ENCODE measurements around the gene SASH1. TPM values are rescaled to one million over a fixed set of nuclear protein-coding genes. Genes with fewer than 3 reads are reported as not detected.

Gene SASH1
- total RNA-seq, 2 donors from 2014 or later: 4.6 to 12.4 TPM

DNA sequence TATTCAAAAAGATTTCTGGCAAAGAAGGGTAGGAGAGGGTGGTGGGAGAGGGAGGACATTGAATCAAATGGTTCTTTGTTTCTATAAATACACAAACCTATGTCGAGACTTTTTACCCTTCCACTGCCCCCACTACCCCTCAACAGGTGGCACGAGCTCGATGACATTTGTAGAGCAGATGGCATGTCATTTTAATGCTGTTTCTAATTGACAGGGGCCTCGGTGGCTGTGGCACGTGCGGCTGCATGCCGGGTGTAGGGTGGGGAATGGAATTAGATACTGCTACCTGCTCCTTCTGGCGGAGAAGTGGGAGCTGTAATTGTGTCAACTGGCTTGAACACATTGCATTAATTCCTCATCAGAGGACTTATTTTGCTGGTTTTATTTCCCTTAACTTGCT lies 29.1 kb upstream of the SASH1 start:
- DNase-seq: no peak
- Mint-ChIP-seq H3K4me1 (peaks cover 13% of the 10 kb centered on the region), H3K9me3 (no peaks in the 10 kb centered on the region), H3K4me3 (no peak overlapping the region), H3K27me3 (ENCODE audit: insufficient read depth) (no peaks in the 10 kb centered on the region), H3K27ac (no peak overlapping the region), H3K36me3 (ENCODE audit: low read depth) (no peaks in the 10 kb centered on the region)
- Histone ChIP-seq H3K9ac (ENCODE audit: extremely low read depth, low read length, poor library complexity, severe bottlenecking) (no peak overlapping the region), H3K4me3 (ENCODE audit: low read length) (no peak overlapping the region), H3K27me3 (ENCODE audit: control insufficient read depth, insufficient read depth, low read length, poor library complexity, severe bottlenecking) (no peaks in the 10 kb centered on the region), H3K27ac (ENCODE audit: low read depth, low read length) (no peak overlapping the region), H3K4me1 (ENCODE audit: control insufficient read depth, insufficient read depth, low read length) (no peaks in the 10 kb centered on the region), H3K36me3 (ENCODE audit: control insufficient read depth, insufficient read depth, low read length) (no peaks in the 10 kb centered on the region), H3K9me3 (ENCODE audit: control insufficient read depth, low read length) (no peaks in the 10 kb centered on the region)
- TF ChIP-seq, protein P1, sequence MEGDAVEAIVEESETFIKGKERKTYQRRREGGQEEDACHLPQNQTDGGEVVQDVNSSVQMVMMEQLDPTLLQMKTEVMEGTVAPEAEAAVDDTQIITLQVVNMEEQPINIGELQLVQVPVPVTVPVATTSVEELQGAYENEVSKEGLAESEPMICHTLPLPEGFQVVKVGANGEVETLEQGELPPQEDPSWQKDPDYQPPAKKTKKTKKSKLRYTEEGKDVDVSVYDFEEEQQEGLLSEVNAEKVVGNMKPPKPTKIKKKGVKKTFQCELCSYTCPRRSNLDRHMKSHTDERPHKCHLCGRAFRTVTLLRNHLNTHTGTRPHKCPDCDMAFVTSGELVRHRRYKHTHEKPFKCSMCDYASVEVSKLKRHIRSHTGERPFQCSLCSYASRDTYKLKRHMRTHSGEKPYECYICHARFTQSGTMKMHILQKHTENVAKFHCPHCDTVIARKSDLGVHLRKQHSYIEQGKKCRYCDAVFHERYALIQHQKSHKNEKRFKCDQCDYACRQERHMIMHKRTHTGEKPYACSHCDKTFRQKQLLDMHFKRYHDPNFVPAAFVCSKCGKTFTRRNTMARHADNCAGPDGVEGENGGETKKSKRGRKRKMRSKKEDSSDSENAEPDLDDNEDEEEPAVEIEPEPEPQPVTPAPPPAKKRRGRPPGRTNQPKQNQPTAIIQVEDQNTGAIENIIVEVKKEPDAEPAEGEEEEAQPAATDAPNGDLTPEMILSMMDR (conservative IDR thresholded peaks at IDR 0.05): no peak
- WGBS, 2 experiments (ENCODE audit: insufficient coverage in 1 of 2, insufficient read length in 1 of 2): 80 to 91% methylated on average over 6 to 8 of the region's 8 CpGs

DNA sequence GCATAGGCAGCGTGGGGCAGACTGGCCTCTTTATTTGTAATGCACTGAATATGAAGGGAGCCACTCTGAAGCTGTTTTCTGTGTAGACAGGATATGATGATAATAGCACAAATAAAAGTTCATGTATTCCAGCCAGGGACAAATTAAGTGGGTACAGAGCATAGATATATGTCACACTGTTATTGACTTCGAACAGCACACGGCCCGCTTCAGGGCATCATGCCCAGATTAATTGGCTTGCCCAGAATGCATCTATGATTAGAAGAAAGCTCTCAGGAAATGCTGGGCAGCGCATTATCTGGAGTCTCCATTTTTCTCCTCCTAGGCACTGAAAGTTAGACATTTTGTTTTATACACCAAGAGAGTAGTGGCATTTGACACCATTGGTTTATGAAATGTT lies 26.3 kb upstream of the SASH1 start:
- Mint-ChIP-seq H3K4me1 (peaks cover 13% of the 10 kb centered on the region), H3K36me3 (ENCODE audit: low read depth) (no peaks in the 10 kb centered on the region), H3K27ac (no peak overlapping the region), H3K4me3 (no peak overlapping the region), H3K9me3 (no peaks in the 10 kb centered on the region), H3K27me3 (ENCODE audit: insufficient read depth) (no peaks in the 10 kb centered on the region)
- no peaks in the 10 kb centered on the region for H3K36me3 ChIP-seq (ENCODE audit: control insufficient read depth, insufficient read depth, low read length)
- no peaks in the 10 kb centered on the region for H3K27me3 ChIP-seq (ENCODE audit: control insufficient read depth, insufficient read depth, low read length, poor library complexity, severe bottlenecking)
- WGBS, 2 experiments (ENCODE audit: insufficient coverage in 1 of 2, insufficient read length in 1 of 2): 97 to 98% methylated on average over 5 of the region's 5 CpGs
- no peaks in the 10 kb centered on the region for H3K9me3 ChIP-seq (ENCODE audit: control insufficient read depth, low read length)
- no peak overlapping the region for H3K27ac ChIP-seq (ENCODE audit: low read depth, low read length)
- no peaks in the 10 kb centered on the region for H3K4me1 ChIP-seq (ENCODE audit: control insufficient read depth, insufficient read depth, low read length)
- no peak overlapping the region for H3K4me3 ChIP-seq (ENCODE audit: low read length)
- TF ChIP-seq, protein P1 (conservative IDR thresholded peaks at IDR 0.05): no peak
- DNase-seq: no peak
- H3K9ac ChIP-seq (ENCODE audit: extremely low read depth, low read length, poor library complexity, severe bottlenecking): no peak overlapping the region

DNA sequence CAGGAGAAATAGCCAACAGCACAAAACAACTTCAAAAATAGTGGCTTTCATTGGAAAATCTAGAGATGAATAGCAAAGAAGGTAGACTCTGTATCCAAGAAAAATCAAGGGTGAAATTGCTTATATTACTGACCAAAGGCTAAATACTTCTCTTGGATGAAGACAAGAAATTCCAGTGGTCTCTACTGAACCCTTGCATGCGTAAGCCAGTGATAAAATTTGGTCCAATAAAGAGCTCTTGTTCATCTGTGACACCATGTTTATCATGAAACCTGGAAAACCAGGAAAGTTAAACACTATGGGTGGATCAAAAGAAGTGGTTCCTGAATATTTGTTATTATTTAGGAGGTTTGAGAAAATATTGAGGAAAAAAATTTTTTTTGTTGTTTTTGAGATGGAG lies 25.6 kb upstream of the SASH1 start:
- H3K27ac Mint-ChIP-seq: no peak overlapping the region
- peaks cover 13% of the 10 kb centered on the region for H3K4me1 Mint-ChIP-seq
- WGBS, 2 experiments (ENCODE audit: insufficient coverage in 1 of 2, insufficient read length in 1 of 2): 95 to 100% methylated on average over 1 of the region's 1 CpG
- H3K9ac ChIP-seq (ENCODE audit: extremely low read depth, low read length, poor library complexity, severe bottlenecking): no peak overlapping the region
- no peaks in the 10 kb centered on the region for H3K36me3 ChIP-seq (ENCODE audit: control insufficient read depth, insufficient read depth, low read length)
- H3K27me3 ChIP-seq (ENCODE audit: control insufficient read depth, insufficient read depth, low read length, poor library complexity, severe bottlenecking): no peaks in the 10 kb centered on the region
- no peaks in the 10 kb centered on the region for H3K9me3 Mint-ChIP-seq
- TF ChIP-seq, protein P1 (conservative IDR thresholded peaks at IDR 0.05): no peak
- H3K9me3 ChIP-seq (ENCODE audit: control insufficient read depth, low read length): no peaks in the 10 kb centered on the region
- H3K4me3 ChIP-seq (ENCODE audit: low read length): no peak overlapping the region
- H3K36me3 Mint-ChIP-seq (ENCODE audit: low read depth): no peaks in the 10 kb centered on the region
- no peaks in the 10 kb centered on the region for H3K27me3 Mint-ChIP-seq (ENCODE audit: insufficient read depth)
- H3K4me1 ChIP-seq (ENCODE audit: control insufficient read depth, insufficient read depth, low read length): no peaks in the 10 kb centered on the region
- DNase-seq: no peak
- no peak overlapping the region for H3K27ac ChIP-seq (ENCODE audit: low read depth, low read length)
- no peak overlapping the region for H3K4me3 Mint-ChIP-seq
